ENCODE measurements around the gene PEPD. TPM values are rescaled to one million over a fixed set of nuclear protein-coding genes. Genes with fewer than 3 reads are reported as not detected.

PEPD gene
- total RNA-seq, 1 experiment from 2014 or later: 83.1 TPM

- H3K4me3 Mint-ChIP-seq: no peak overlapping the region
- H3K27me3 Mint-ChIP-seq (ENCODE audit: low read depth): no peaks in the 10 kb centered on the region
- CTCF ChIA-PET: interaction anchor here (0.6 to 1.5 kb wide), 2 partner anchors 19 to 28 kb away, joined by 4 to 6 read pairs; no protein-coding TSS in a partner anchor
- no peak for ATAC-seq
- POLR2A ChIA-PET: no interaction called here
- H3K36me3 Mint-ChIP-seq: no peaks in the 10 kb centered on the region; the same call in 1 of the 2 replicates
- no peaks in the 10 kb centered on the region for H3K9me3 Mint-ChIP-seq
- H3K4me1 Mint-ChIP-seq: no peaks in the 10 kb centered on the region
- DNase-seq (ENCODE audit: low spot score): no peak
- H3K27ac Mint-ChIP-seq: peak overlapping the region; percentile 19; the same call in 1 of the 2 replicates
- TF ChIP-seq CDX4 (CRISPR knock-in tag; IDR thresholded peaks at IDR 0.05; ENCODE audit: borderline replicate concordance): no peak
- no peak for TF ChIP-seq OVOL2 (CRISPR knock-in tag; IDR thresholded peaks at IDR 0.05; ENCODE audit: borderline replicate concordance)
- TF ChIP-seq FOXP4 (CRISPR knock-in tag; IDR thresholded peaks at IDR 0.05): no peak
- TF ChIP-seq ATF6 (CRISPR knock-in tag; IDR thresholded peaks at IDR 0.05): no peak
- TF ChIP-seq USF1 (CRISPR knock-in tag; IDR thresholded peaks at IDR 0.05): no peak
- no peak for TF ChIP-seq SMAD3 (CRISPR knock-in tag; IDR thresholded peaks at IDR 0.05; ENCODE audit: borderline replicate concordance)
- TF ChIP-seq ZNF281 (CRISPR knock-in tag; IDR thresholded peaks at IDR 0.05): no peak
- no peak for TF ChIP-seq ERG (CRISPR knock-in tag; IDR thresholded peaks at IDR 0.05)
- TF ChIP-seq ZMAT4 (CRISPR knock-in tag; IDR thresholded peaks at IDR 0.05): no peak
- TF ChIP-seq KAT7 (CRISPR knock-in tag; IDR thresholded peaks at IDR 0.05; ENCODE audit: borderline replicate concordance): no peak
- no peak for TF ChIP-seq HMGXB4 (CRISPR knock-in tag; IDR thresholded peaks at IDR 0.05)
- no peak for TF ChIP-seq JAZF1 (CRISPR knock-in tag; IDR thresholded peaks at IDR 0.05)
- no peak for TF ChIP-seq ATF2 (CRISPR knock-in tag; IDR thresholded peaks at IDR 0.05; ENCODE audit: borderline replicate concordance, low read depth)
- TF ChIP-seq TEAD4 (CRISPR knock-in tag; IDR thresholded peaks at IDR 0.05): no peak
- TF ChIP-seq ZNF138 (CRISPR knock-in tag; conservative IDR thresholded peaks at IDR 0.05): no peak
- TF ChIP-seq TEAD1 (CRISPR knock-in tag; IDR thresholded peaks at IDR 0.05): no peak
- TF ChIP-seq E2F4 (CRISPR knock-in tag; IDR thresholded peaks at IDR 0.05; ENCODE audit: borderline replicate concordance, low read depth): no peak
- TF ChIP-seq ZSCAN18 (CRISPR knock-in tag; IDR thresholded peaks at IDR 0.05): no peak
Observed at GRCh38 chr19:33387351-33388230, 134.0 kb downstream of the PEPD start.

Measured in WTC11 (cell line).